SW 1271 (cell line): ENCODE measurements around the gene PIP5K1C.
"Not testable (repeated sequence)": the region's sequence is repeated elsewhere in the genome, so short reads cannot be mapped to it uniquely, and the experiment has no call there.

Source experiments
- DNase-seq, 2 experiments: peaks; one replicate each; lab custom pipeline; 2025; lab: John Stamatoyannopoulos, UW

PIP5K1C gene

GRCh38 chr19:3674784-3675543 lies 25.3 kb downstream of the PIP5K1C start:
- no peak for DNase-seq

- no peak for DNase-seq
Measured at GRCh38 chr19:3673506-3674439, 26.5 kb downstream of the PIP5K1C start.

GRCh38 chr19:3672993-3673392 lies 27.3 kb downstream of the PIP5K1C start:
- DNase-seq: no peak

GRCh38 chr19:3672575-3672948 lies 27.7 kb downstream of the PIP5K1C start:
- no peak for DNase-seq

- DNase-seq: no peak
Measured at GRCh38 chr19:3671680-3672574, 28.3 kb downstream of the PIP5K1C start.

GRCh38 chr19:3670796-3671679 lies 29.2 kb downstream of the PIP5K1C start:
- no peak for DNase-seq

- DNase-seq: no peak
Measured at GRCh38 chr19:3669947-3670795, 30.1 kb downstream of the PIP5K1C start.

- no peak for DNase-seq
Measured at GRCh38 chr19:3669082-3669946, 31.0 kb downstream of the PIP5K1C start.

- no peak for DNase-seq
Measured at GRCh38 chr19:3668331-3669081, 31.8 kb downstream of the PIP5K1C start.

- DNase-seq: no peak
Measured at GRCh38 chr19:3667766-3668165, 32.5 kb downstream of the PIP5K1C start.

GRCh38 chr19:3667037-3667638 lies 33.1 kb downstream of the PIP5K1C start:
- no peak for DNase-seq

- not testable (repeated sequence) for DNase-seq
Measured at GRCh38 chr19:3666545-3666856, 33.8 kb downstream of the PIP5K1C start.

- DNase-seq: no peak
Measured at GRCh38 chr19:3665681-3666544, 34.4 kb downstream of the PIP5K1C start.

GRCh38 chr19:3664879-3665642 lies 35.2 kb downstream of the PIP5K1C start:
- no peak for DNase-seq

GRCh38 chr19:3663838-3664237 lies 36.4 kb downstream of the PIP5K1C start:
- DNase-seq: no peak
